CD8-positive, alpha-beta memory T cell (primary cell): Measurements from ENCODE around the gene CHST5. TPM values are rescaled to one million over a fixed set of nuclear protein-coding genes. Genes with fewer than 3 reads are reported as not detected.

Experiments used
- CTCF ChIA-PET: fragments of 350-600 bp; sonication (Branson Sonifier 250); formaldehyde crosslinking; loops from one replicate; lab custom pipeline; 2021; ENCODE audit warnings: antibody characterized with exemption; lab: Charles Lee
- POLR2A ChIA-PET: fragments of 350-600 bp; sonication (Branson Sonifier 250); formaldehyde crosslinking; loops from one replicate; lab custom pipeline; 2021; ENCODE audit warnings: antibody characterized with exemption; lab: Charles Lee
- DNase-seq, 5 donors: peaks; one replicate each; pipeline versions ENCODE4 v3.0.0 to v3.0.0-alpha.2; 2020 to 2022; ENCODE audit warnings: mixed read lengths in 1 of 5
- H3K27ac ChIP-seq: one replicate; pipeline ENCODE4 v1.7.0; 2013; ENCODE audit warnings: low read depth, mild to moderate bottlenecking, low read length, moderate library complexity
- H3K27me3 ChIP-seq: 2 replicates; pipeline ENCODE4 v1.7.0; 2013; ENCODE audit warnings: low read length, mild to moderate bottlenecking; ENCODE audit not compliant: insufficient read depth, poor library complexity, severe bottlenecking
- H3K36me3 ChIP-seq: 2 replicates; pipeline ENCODE4 v1.7.0; 2013; ENCODE audit warnings: mild to moderate bottlenecking, low read length, moderate library complexity; ENCODE audit not compliant: insufficient read depth
- H3K4me1 ChIP-seq: 2 replicates; pipeline ENCODE4 v1.7.0; 2013; ENCODE audit warnings: mild to moderate bottlenecking, low read length, moderate library complexity; ENCODE audit not compliant: insufficient read depth
- H3K4me3 ChIP-seq: 2 replicates; pipeline ENCODE4 v1.7.0; 2013; ENCODE audit warnings: mild to moderate bottlenecking, low read length
- H3K9me3 ChIP-seq: 2 replicates; pipeline ENCODE4 v1.7.0; 2013; ENCODE audit warnings: mild to moderate bottlenecking, low read length
- H3K27ac Mint-ChIP-seq, 8 donors: one replicate each; pipeline ENCODE4 v1.8.0; 2020 to 2021; ENCODE audit warnings: mixed read lengths in 8 of 8, mild to moderate bottlenecking in 6 of 8, inconsistent platforms in 3 of 8, moderate library complexity in 3 of 8
- H3K27me3 Mint-ChIP-seq, 2 donors: one replicate each; pipeline ENCODE4 v1.8.0; 2020 to 2021; ENCODE audit warnings: mixed read lengths in 2 of 2, mild to moderate bottlenecking in 1 of 2, moderate library complexity in 1 of 2
- H3K36me3 Mint-ChIP-seq, 3 donors: one replicate each; pipeline ENCODE4 v1.8.0; 2020 to 2021; ENCODE audit warnings: mixed read lengths in 3 of 3, inconsistent platforms in 1 of 3, mild to moderate bottlenecking in 1 of 3
- H3K4me1 Mint-ChIP-seq, 3 donors: one replicate each; pipeline ENCODE4 v1.8.0; 2020 to 2021; ENCODE audit warnings: mixed read lengths in 3 of 3, inconsistent platforms in 1 of 3, mild to moderate bottlenecking in 1 of 3
- H3K4me3 Mint-ChIP-seq, 7 donors: one replicate each; pipeline ENCODE4 v1.8.0; 2020 to 2021; ENCODE audit warnings: mixed read lengths in 7 of 7, mild to moderate bottlenecking in 6 of 7, moderate library complexity in 4 of 7, inconsistent platforms in 2 of 7
- H3K9me3 Mint-ChIP-seq, 5 donors: one replicate each; pipeline ENCODE4 v1.8.0; 2020 to 2022; ENCODE audit warnings: mixed read lengths in 5 of 5, mild to moderate bottlenecking in 3 of 5, moderate library complexity in 2 of 5, inconsistent platforms in 1 of 5
- polyA plus RNA-seq: library from polyadenylated mRNA; unstranded; fragments of 300-500 nt; fragmentation: Illumina TruSeq; gene quantifications from one replicate; pipeline ENCODE4 v1.2.3, GENCODE V29; 2021
- total RNA-seq, 2 experiments: library from RNA; stranded (reverse); gene quantifications; one replicate each; pipeline ENCODE4 v1.2.3, GENCODE V29; 2021

Gene CHST5
- total RNA-seq (not detected), polyA plus RNA-seq (not detected)

DNA sequence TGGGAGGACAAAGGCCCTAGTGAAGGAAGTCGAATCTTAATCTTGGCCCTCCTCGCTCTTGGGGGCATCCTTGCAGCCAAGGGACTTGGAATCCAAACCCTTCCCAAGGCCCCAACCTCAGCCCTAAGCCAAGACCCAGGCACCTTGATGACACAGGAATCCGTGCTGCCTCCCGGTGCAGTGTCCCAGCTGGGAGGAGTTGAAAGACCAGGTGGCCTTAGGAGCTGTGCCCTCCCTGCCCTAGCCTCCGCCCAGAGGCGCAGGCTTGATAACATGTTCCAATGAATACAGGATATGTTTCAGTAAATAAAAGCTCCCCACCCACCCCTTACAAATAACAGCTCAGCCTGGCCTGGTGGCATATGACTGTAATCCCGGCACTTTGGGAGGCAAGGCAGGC lies at the start of gene CHST5:
Gene CHST5, minus strand, starts transcription at position 208 of the 400 bp plus-strand sequence. CDS start 5,724 bp downstream, outside the sequence.
- POLR2A ChIA-PET: no interaction called here
- Histone ChIP-seq H3K4me1 (no peaks in the 10 kb centered on the region), H3K36me3 (no peaks in the 10 kb centered on the region), H3K27ac (no peak within 1 kb of the TSS), H3K27me3 (no peaks in the 10 kb centered on the region), H3K4me3 (no peak within 1 kb of the TSS), H3K9me3 (no peaks in the 10 kb centered on the region)
- H3K9me3 Mint-ChIP-seq: no peaks in the 10 kb centered on the region
- no peak for DNase-seq
- no peaks in the 10 kb centered on the region for H3K4me1 Mint-ChIP-seq
- peak within 1 kb of the TSS in 2 of 8 donors; percentile 21 to 47 for H3K27ac Mint-ChIP-seq
- CTCF ChIA-PET: interaction anchor here (1.1 to 1.5 kb wide), 2 partner anchors 14 to 47 kb away, joined by 3 read pairs; no protein-coding TSS in a partner anchor
- H3K27me3 Mint-ChIP-seq: no peaks in the 10 kb centered on the region
- no peaks in the 10 kb centered on the region for H3K36me3 Mint-ChIP-seq
- no peak within 1 kb of the TSS for H3K4me3 Mint-ChIP-seq

DNA sequence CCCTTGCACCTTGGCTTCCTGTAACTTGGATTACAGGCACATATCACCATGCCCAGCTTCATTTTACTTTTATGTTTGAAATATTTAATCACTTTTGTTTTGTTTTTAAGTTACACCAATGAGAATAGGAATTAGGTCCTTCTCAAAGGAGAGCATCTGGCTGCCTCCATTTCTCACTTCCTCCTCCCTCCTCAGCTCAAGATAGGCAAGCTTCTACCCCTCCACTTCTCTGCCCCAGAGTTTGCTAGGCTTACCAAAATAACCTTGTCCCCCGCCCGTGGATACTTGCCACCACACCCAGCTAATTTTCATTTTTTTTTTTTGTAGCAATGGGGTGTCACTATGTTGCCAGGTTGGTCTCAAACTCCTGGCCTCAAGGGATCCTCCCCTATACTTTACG lies 48.2 kb upstream of the CHST5 start:
- ChIA-PET CTCF (interaction anchor here (1.1 kb wide), 1 partner anchor 119 kb away, joined by 3 read pairs; the partner anchor contains the start of gene TMEM170A), POLR2A (no interaction called here)
- Mint-ChIP-seq H3K9me3 (no peaks in the 10 kb centered on the region), H3K36me3 (peaks cover 0 to 35% (median 16%) of the 10 kb centered on the region in 3 donors), H3K27ac (peak overlapping the region in 6 of 8 donors; percentile 33 to 81 (median 72)), H3K4me3 (no peak overlapping the region), H3K4me1 (peaks cover 19 to 38% (median 30%) of the 10 kb centered on the region in 3 donors), H3K27me3 (no peaks in the 10 kb centered on the region)
- H3K9me3 ChIP-seq: no peaks in the 10 kb centered on the region
- DNase-seq: no peak
- H3K27ac ChIP-seq: no peak overlapping the region
- no peaks in the 10 kb centered on the region for H3K27me3 ChIP-seq
- H3K36me3 ChIP-seq: peaks cover 5% of the 10 kb centered on the region
- H3K4me3 ChIP-seq: no peak overlapping the region
- no peaks in the 10 kb centered on the region for H3K4me1 ChIP-seq

DNA sequence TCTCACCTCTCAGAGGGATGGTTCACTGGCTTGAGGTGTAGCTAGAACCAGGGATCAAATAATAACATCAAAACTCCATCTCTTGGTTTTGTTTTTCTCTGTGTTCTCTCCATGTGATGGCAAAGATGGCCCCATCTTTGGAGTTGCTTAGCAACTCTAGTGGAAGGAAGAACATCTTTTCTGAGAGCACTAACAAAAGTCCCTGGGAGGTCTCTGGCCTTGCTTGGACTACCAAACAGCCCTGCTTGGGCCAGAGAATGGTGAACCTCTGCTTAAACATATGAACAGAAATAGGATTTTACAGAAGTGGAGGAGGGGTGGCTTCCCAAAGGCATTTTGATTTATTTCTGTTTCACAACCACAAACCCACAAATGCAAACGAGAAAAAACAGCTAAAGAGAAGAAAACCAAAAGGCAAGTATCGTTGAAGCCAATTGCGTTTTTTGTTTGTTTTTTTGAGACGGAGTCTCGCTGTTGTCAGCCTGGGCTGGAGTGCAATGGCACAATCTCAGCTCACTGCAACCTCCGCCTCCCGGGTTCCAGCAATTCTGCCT lies 43.5 kb upstream of the CHST5 start:
- Histone ChIP-seq H3K27me3 (no peaks in the 10 kb centered on the region), H3K4me3 (no peak overlapping the region), H3K4me1 (no peaks in the 10 kb centered on the region), H3K36me3 (peaks cover 33% of the 10 kb centered on the region), H3K9me3 (no peaks in the 10 kb centered on the region), H3K27ac (no peak overlapping the region)
- ChIA-PET POLR2A (no interaction called here), CTCF (interaction anchor here (1.4 to 2.1 kb wide), 2 partner anchors 43 to 62 kb away, joined by 3 to 5 read pairs; partner anchors contain the start of gene ADAT1)
- Mint-ChIP-seq H3K27me3 (no peaks in the 10 kb centered on the region), H3K36me3 (peaks cover 0 to 60% (median 13%) of the 10 kb centered on the region in 3 donors), H3K4me1 (peaks cover 26 to 43% (median 38%) of the 10 kb centered on the region in 3 donors), H3K27ac (peak overlapping the region in 5 of 8 donors; percentile 25 to 85 (median 38)), H3K4me3 (no peak overlapping the region), H3K9me3 (no peaks in the 10 kb centered on the region)
- DNase-seq: no peak

- Mint-ChIP-seq H3K27me3 (no peaks in the 10 kb centered on the region), H3K4me1 (peaks cover 27 to 46% (median 40%) of the 10 kb centered on the region in 3 donors), H3K27ac (peak overlapping the region in 6 of 8 donors; percentile 23 to 85 (median 69)), H3K4me3 (no peak overlapping the region), H3K9me3 (no peaks in the 10 kb centered on the region), H3K36me3 (peaks cover 0 to 66% (median 15%) of the 10 kb centered on the region in 3 donors)
- Histone ChIP-seq H3K9me3 (no peaks in the 10 kb centered on the region), H3K36me3 (peaks cover 39% of the 10 kb centered on the region), H3K27me3 (no peaks in the 10 kb centered on the region), H3K4me1 (no peaks in the 10 kb centered on the region), H3K4me3 (no peak overlapping the region), H3K27ac (no peak overlapping the region)
- ChIA-PET POLR2A (no interaction called here), CTCF (interaction anchor here (1.4 to 2.1 kb wide), 2 partner anchors 44 to 62 kb away, joined by 3 to 5 read pairs; partner anchors contain the start of gene ADAT1)
- DNase-seq: no peak
These were observed 42.8 kb upstream of the CHST5 start for GRCh38 chr16:75578725-75579124.

GRCh38 chr16:75578212-75578611 lies 42.3 kb upstream of the CHST5 start:
- no peaks in the 10 kb centered on the region for H3K4me1 ChIP-seq
- ChIA-PET POLR2A (no interaction called here), CTCF (interaction anchor here (0.5 to 2.1 kb wide), 4 partner anchors 37 to 107 kb away, joined by 3 to 5 read pairs (median 3); partner anchors contain the start of gene ADAT1)
- peaks cover 31 to 51% (median 45%) of the 10 kb centered on the region in 3 donors for H3K4me1 Mint-ChIP-seq
- no peaks in the 10 kb centered on the region for H3K27me3 Mint-ChIP-seq
- no peaks in the 10 kb centered on the region for H3K9me3 Mint-ChIP-seq
- H3K27me3 ChIP-seq: no peaks in the 10 kb centered on the region
- peaks cover 0 to 71% (median 17%) of the 10 kb centered on the region in 3 donors for H3K36me3 Mint-ChIP-seq
- no peaks in the 10 kb centered on the region for H3K9me3 ChIP-seq
- DNase-seq: no peak
- no peak overlapping the region for H3K27ac ChIP-seq
- peaks cover 44% of the 10 kb centered on the region for H3K36me3 ChIP-seq
- H3K27ac Mint-ChIP-seq: peak overlapping the region in 5 of 8 donors; percentile 23 to 77 (median 64)
- H3K4me3 ChIP-seq: no peak overlapping the region
- no peak overlapping the region for H3K4me3 Mint-ChIP-seq

GRCh38 chr16:75576384-75576811 lies 40.5 kb upstream of the CHST5 start:
- ChIA-PET POLR2A (interaction anchor here (0.9 kb wide), 1 partner anchor 47 kb away, joined by 3 read pairs; the partner anchor contains the start of gene ADAT1), CTCF (interaction anchor here (2.5 kb wide), 1 partner anchor 59 kb away, joined by 6 read pairs; no protein-coding TSS in a partner anchor)
- no peaks in the 10 kb centered on the region for H3K27me3 ChIP-seq
- peaks cover 0 to 85% (median 23%) of the 10 kb centered on the region in 3 donors for H3K36me3 Mint-ChIP-seq
- peaks cover 58% of the 10 kb centered on the region for H3K36me3 ChIP-seq
- no peaks in the 10 kb centered on the region for H3K9me3 Mint-ChIP-seq
- no peaks in the 10 kb centered on the region for H3K27me3 Mint-ChIP-seq
- no peaks in the 10 kb centered on the region for H3K9me3 ChIP-seq
- no peak for DNase-seq
- H3K27ac ChIP-seq: no peak overlapping the region
- no peak overlapping the region for H3K4me3 ChIP-seq
- no peak overlapping the region for H3K4me3 Mint-ChIP-seq
- H3K4me1 ChIP-seq: no peaks in the 10 kb centered on the region
- peaks cover 41 to 65% (median 58%) of the 10 kb centered on the region in 3 donors for H3K4me1 Mint-ChIP-seq
- H3K27ac Mint-ChIP-seq: peak overlapping the region; percentile 2 to 86 (median 30)

GRCh38 chr16:75575958-75576357 lies 40.0 kb upstream of the CHST5 start:
- H3K4me1 Mint-ChIP-seq: peaks cover 45 to 70% (median 62%) of the 10 kb centered on the region in 3 donors
- Histone ChIP-seq H3K4me1 (no peaks in the 10 kb centered on the region), H3K27ac (no peak overlapping the region), H3K4me3 (no peak overlapping the region), H3K36me3 (peaks cover 62% of the 10 kb centered on the region), H3K27me3 (no peaks in the 10 kb centered on the region), H3K9me3 (no peaks in the 10 kb centered on the region)
- CTCF ChIA-PET: interaction anchor here (2.5 kb wide), 1 partner anchor 59 kb away, joined by 6 read pairs; no protein-coding TSS in a partner anchor
- H3K27ac Mint-ChIP-seq: peak overlapping the region in 7 of 8 donors; percentile 2 to 86 (median 33)
- DNase-seq: no peak
- no peaks in the 10 kb centered on the region for H3K9me3 Mint-ChIP-seq
- peaks cover 0 to 87% (median 23%) of the 10 kb centered on the region in 3 donors for H3K36me3 Mint-ChIP-seq
- no peaks in the 10 kb centered on the region for H3K27me3 Mint-ChIP-seq
- no peak overlapping the region for H3K4me3 Mint-ChIP-seq
- POLR2A ChIA-PET: no interaction called here

GRCh38 chr16:75573955-75574354 lies 38.0 kb upstream of the CHST5 start:
- peaks cover 8% of the 10 kb centered on the region for H3K4me1 ChIP-seq
- ChIA-PET POLR2A (interaction anchor here (0.6 to 1.0 kb wide), 2 partner anchors 20 to 42 kb away, joined by 3 to 4 read pairs; no protein-coding TSS in a partner anchor), CTCF (interaction anchor here (1.6 to 2.1 kb wide), 2 partner anchors 17 to 48 kb away, joined by 5 read pairs; partner anchors contain the start of gene TMEM231)

More at GRCh38 chr16:75573955-75574354, 38.0 kb upstream of the CHST5 start:
- Histone ChIP-seq H3K27me3 (no peaks in the 10 kb centered on the region), H3K9me3 (no peaks in the 10 kb centered on the region), H3K27ac (no peak overlapping the region), H3K36me3 (peaks cover 70% of the 10 kb centered on the region), H3K4me3 (no peak overlapping the region)
- Mint-ChIP-seq H3K27me3 (no peaks in the 10 kb centered on the region), H3K36me3 (peaks cover 0 to 89% (median 24%) of the 10 kb centered on the region in 3 donors), H3K9me3 (no peaks in the 10 kb centered on the region), H3K4me3 (no peak overlapping the region), H3K27ac (peak overlapping the region in 2 of 8 donors; percentile 14 to 62), H3K4me1 (peaks cover 54 to 77% (median 65%) of the 10 kb centered on the region in 3 donors)
- DNase-seq: no peak
